Epithelial cell of proximal tubule (primary cell): ENCODE data around the gene DYSF. TPM values are rescaled to one million over a fixed set of nuclear protein-coding genes. Genes with fewer than 3 reads are reported as not detected.
"Not testable (repeated sequence)": the region's sequence is repeated elsewhere in the genome, so short reads cannot be mapped to it uniquely, and the experiment has no call there.

ENCODE experiments used
- DNase-seq: peaks from one replicate; pipeline ENCODE4 v3.0.0-alpha.2; 2011; ENCODE audit warnings: low read depth
- H3K4me3 ChIP-seq: 2 replicates; pipeline ENCODE4 v1.5.1; 2011; ENCODE audit warnings: low read depth, mild to moderate bottlenecking, low read length
- total RNA-seq: library from RNA; depleted of rRNA; stranded (reverse); fragments of >200 nt; gene quantifications from 2 replicates; pipeline ENCODE4 v1.2.3, GENCODE V29; 2015
- TF ChIP-seq, protein P1 (sequence below): conservative IDR thresholded peaks from 2 replicates; pipeline ENCODE4 v1.5.1; 2012; ENCODE audit warnings: low read depth, mild to moderate bottlenecking, low read length

Gene DYSF
- total RNA-seq, 1 donor from 2014 or later = 6.3 TPM

DNA sequence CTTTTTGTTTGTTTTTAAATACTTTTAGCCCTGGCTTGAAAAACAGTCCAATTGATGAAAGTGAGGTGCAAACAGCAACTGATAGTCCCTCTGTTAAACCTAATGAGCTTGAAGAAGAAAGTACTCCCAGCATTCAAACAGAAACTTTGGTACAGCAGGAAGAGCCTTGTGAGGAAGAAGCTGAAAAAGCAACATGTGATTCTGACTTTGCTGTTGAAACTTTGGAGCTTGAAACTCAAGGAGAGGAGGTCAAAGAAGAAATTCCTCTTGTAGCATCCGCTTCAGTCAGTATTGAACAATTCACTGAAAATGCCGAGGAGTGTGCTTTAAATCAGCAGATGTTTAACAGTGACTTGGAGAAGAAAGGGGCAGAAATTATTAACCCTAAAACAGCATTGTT, 30.6 kb upstream of the DYSF start:
- no peak for DNase-seq
- no peak overlapping the region for H3K4me3 ChIP-seq
- TF ChIP-seq, protein P1, sequence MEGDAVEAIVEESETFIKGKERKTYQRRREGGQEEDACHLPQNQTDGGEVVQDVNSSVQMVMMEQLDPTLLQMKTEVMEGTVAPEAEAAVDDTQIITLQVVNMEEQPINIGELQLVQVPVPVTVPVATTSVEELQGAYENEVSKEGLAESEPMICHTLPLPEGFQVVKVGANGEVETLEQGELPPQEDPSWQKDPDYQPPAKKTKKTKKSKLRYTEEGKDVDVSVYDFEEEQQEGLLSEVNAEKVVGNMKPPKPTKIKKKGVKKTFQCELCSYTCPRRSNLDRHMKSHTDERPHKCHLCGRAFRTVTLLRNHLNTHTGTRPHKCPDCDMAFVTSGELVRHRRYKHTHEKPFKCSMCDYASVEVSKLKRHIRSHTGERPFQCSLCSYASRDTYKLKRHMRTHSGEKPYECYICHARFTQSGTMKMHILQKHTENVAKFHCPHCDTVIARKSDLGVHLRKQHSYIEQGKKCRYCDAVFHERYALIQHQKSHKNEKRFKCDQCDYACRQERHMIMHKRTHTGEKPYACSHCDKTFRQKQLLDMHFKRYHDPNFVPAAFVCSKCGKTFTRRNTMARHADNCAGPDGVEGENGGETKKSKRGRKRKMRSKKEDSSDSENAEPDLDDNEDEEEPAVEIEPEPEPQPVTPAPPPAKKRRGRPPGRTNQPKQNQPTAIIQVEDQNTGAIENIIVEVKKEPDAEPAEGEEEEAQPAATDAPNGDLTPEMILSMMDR = no peak

DNA sequence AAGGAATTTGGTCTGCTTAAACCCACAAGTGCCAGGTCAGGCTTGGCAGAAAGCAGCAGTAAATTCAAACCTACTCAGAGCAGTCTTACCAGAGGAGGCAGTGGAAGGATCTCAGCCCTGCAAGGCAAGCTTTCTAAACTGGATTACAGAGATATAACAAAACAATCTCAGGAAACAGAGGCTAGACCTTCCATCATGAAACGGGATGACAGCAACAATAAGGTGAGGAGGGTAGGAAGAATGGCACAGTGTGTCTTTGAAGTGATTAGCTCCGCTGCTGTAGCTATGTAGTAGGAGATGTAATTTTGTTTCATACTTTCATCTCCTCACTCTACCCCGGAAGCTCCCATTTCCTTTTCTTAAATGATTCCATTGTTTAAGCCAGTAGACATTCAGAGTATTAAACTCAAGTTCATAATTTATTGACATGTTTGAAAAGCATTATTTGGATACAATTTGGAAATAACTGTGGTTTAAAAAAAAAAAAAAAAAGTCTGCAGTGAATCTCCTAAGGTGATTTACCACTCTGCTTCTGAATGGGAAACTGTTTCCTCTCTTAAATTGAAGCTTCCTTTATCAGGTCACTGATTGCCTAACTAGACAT, 29.4 kb upstream of the DYSF start:
- H3K4me3 ChIP-seq = no peak overlapping the region
- no peak for DNase-seq
- TF ChIP-seq, protein P1 = no peak

DNA sequence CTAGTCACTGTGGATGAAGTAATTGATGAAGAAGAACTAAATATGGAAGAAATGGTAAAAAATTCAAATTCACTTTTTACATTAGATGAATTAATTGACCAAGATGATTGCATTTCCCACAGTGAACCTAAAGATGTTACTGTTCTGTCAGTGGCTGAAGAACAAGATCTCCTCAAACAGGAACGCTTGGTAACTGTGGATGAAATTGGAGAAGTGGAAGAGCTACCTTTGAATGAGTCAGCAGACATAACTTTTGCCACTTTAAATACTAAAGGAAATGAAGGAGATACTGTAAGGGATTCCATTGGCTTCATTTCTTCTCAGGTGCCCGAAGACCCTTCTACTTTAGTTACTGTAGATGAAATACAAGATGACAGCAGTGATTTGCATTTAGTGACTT, 26.6 kb upstream of the DYSF start:
- TF ChIP-seq, protein P1 = no peak
- no peak for DNase-seq
- H3K4me3 ChIP-seq = no peak overlapping the region

DNA sequence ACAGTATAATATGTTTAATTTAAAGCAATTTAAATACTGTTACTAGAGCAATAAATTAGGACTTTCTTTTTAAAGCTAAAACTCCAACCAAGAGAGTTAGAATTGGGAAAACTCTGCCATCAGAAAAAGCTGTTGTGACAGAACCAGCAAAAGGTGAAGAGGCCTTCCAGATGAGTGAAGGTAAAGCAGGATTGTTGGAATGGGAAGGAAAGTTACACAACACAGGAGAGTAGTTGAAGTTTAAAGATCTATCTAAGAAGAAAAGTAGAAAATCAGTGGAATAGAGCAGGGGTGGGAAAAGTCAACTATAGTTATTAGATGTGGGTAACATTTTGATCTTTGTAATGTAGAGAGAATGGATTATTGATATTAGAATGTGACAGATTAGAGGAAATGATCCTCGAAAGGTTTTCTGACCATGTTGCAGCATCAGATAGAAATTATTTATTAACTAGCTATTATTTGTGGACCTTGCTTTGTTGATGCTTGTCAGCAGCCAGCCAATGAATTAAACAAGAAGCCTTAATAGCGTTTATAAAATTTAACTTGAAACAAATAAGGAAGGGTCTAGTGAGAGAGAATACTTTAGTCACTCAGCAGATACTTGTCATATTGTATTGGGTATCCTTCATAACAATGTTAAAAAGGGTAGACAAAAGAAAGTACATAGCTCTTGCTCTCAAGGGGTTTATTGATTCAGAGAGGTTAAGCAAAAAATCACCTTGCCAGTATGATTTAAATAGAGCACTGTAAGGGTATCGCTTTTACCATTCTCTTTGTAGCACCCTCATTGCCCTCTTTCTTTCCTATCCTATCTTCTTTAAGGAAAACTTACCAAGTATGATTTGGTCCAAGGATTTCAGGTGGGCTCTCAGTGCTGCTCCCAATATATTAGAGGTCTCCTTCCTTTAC, 24.6 kb upstream of the DYSF start:
- TF ChIP-seq, protein P1 = no peak
- DNase-seq = no peak

DNA sequence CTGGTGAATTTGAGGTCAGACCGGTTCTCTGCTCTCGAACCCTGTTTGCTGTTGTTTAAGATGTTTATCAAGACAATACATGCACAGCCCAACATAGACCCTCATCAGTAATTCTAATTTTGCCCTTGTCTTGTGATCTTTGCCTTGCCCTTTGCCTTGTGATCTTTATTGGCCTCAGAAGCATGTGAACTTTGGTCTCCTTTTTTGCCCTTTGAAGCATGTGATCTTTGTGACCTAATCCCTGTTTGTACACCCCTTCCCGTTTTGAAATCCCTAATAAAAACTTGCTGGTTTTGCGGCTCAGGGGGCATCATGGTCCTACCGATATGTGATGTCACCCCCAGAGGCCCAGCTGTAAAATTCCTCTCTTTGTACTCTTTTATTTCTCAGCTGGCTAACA, 8.2 kb upstream of the DYSF start:
- not testable (repeated sequence) for H3K4me3 ChIP-seq, DNase-seq

More for the DNA sequence above, 24.6 kb upstream of the DYSF start:
- no peak overlapping the region for H3K4me3 ChIP-seq

DNA sequence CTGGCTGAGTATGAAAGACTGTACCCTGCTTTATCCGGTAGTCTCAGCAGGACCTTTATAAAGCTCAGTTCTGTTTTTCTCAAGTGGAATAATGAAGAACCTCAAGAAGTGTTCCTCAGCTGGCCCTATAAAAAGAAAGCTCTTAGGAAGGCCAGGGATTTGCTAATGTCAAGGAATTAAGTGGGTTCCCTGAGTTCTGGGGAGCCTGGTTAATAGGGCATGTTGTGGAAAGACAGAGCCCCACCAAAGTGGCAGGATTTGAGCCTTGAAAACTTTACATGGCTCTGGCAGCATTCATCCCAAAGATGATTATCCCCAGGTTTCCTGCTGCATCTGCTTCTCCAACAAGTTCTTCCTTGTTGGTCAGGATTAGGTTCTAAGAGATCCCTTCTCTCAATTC, 6.9 kb upstream of the DYSF start:
- no peak overlapping the region for H3K4me3 ChIP-seq
- TF ChIP-seq, protein P1 = no peak
- no peak for DNase-seq

DNA sequence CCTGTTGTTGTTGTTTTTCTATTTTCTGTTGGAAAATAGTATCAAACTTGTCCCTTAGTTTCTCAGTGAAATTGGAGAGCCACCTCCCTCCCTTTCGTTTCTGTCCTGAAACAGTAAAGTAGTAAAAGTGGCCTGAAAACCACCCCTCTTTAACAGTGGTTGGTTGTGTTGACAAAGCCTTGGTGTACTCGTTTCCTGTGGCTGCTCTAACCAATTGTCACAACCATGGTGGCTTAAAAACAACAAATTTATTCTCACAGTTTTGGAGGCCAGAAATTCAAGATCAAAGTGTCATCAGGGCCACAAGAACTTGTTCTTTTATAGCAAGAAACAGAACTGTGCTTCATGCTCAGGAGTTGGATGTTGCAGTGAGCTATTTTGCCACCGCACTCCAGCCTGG, 4.0 kb upstream of the DYSF start:
- no peak overlapping the region for H3K4me3 ChIP-seq
- DNase-seq = no peak
- TF ChIP-seq, protein P1 = no peak
